ENCODE measurements around the gene TNXB.
"Not testable (repeated sequence)": the region's sequence is repeated elsewhere in the genome, so short reads cannot be mapped to it uniquely, and the experiment has no call there.

DNA sequence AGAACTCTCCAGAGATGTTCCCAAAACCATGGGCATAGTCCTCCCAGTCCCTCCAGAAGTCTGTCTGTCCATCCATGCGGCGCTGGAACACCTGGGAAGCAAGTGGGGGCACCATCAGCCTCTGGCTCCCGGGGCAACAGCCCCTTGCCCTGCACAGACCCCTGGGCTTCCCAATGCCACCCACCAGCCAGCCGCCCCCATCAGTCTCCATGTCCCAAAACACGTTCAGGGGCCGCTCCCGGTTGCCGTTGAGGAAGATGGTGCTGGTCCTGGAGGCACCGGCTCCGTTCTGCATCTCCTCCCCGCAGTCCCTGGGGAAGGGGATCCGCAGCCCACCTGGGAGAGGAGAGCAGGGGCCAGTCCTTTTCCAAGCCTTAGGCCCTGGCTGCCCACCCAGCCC, 99.6 kb downstream of the TNXB start:
- TF ChIP-seq, protein P1, sequence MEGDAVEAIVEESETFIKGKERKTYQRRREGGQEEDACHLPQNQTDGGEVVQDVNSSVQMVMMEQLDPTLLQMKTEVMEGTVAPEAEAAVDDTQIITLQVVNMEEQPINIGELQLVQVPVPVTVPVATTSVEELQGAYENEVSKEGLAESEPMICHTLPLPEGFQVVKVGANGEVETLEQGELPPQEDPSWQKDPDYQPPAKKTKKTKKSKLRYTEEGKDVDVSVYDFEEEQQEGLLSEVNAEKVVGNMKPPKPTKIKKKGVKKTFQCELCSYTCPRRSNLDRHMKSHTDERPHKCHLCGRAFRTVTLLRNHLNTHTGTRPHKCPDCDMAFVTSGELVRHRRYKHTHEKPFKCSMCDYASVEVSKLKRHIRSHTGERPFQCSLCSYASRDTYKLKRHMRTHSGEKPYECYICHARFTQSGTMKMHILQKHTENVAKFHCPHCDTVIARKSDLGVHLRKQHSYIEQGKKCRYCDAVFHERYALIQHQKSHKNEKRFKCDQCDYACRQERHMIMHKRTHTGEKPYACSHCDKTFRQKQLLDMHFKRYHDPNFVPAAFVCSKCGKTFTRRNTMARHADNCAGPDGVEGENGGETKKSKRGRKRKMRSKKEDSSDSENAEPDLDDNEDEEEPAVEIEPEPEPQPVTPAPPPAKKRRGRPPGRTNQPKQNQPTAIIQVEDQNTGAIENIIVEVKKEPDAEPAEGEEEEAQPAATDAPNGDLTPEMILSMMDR (conservative IDR thresholded peaks at IDR 0.05; ENCODE audit: low read depth in 2 of 2) = not testable (repeated sequence)
- TF ChIP-seq ZNF331 (CRISPR knock-in tag; IDR thresholded peaks at IDR 0.05; ENCODE audit: low read depth); POLR2AphosphoS5 (IDR thresholded peaks at IDR 0.05; ENCODE audit: low read depth); EZH2 (IDR thresholded peaks at IDR 0.05; ENCODE audit: low read depth, unreplicated experiment); EZH2phosphoT487 (IDR thresholded peaks at IDR 0.05; ENCODE audit: unreplicated experiment); JUNB (IDR thresholded peaks at IDR 0.05; ENCODE audit: unreplicated experiment): not testable (repeated sequence)
- TF ChIP-seq, protein P2, sequence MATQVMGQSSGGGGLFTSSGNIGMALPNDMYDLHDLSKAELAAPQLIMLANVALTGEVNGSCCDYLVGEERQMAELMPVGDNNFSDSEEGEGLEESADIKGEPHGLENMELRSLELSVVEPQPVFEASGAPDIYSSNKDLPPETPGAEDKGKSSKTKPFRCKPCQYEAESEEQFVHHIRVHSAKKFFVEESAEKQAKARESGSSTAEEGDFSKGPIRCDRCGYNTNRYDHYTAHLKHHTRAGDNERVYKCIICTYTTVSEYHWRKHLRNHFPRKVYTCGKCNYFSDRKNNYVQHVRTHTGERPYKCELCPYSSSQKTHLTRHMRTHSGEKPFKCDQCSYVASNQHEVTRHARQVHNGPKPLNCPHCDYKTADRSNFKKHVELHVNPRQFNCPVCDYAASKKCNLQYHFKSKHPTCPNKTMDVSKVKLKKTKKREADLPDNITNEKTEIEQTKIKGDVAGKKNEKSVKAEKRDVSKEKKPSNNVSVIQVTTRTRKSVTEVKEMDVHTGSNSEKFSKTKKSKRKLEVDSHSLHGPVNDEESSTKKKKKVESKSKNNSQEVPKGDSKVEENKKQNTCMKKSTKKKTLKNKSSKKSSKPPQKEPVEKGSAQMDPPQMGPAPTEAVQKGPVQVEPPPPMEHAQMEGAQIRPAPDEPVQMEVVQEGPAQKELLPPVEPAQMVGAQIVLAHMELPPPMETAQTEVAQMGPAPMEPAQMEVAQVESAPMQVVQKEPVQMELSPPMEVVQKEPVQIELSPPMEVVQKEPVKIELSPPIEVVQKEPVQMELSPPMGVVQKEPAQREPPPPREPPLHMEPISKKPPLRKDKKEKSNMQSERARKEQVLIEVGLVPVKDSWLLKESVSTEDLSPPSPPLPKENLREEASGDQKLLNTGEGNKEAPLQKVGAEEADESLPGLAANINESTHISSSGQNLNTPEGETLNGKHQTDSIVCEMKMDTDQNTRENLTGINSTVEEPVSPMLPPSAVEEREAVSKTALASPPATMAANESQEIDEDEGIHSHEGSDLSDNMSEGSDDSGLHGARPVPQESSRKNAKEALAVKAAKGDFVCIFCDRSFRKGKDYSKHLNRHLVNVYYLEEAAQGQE (IDR thresholded peaks at IDR 0.05; ENCODE audit: unreplicated experiment) = not testable (repeated sequence)
